ENCODE results near the gene SNRNP48. TPM values are rescaled to one million over a fixed set of nuclear protein-coding genes. Genes with fewer than 3 reads are reported as not detected.

The SNRNP48 gene
- total RNA-seq, 5 donors from 2014 or later (not counting 1 experiment from before 2014, with no cell fraction given), result 13.6 to 20.0 (median 17.7) TPM

DNA sequence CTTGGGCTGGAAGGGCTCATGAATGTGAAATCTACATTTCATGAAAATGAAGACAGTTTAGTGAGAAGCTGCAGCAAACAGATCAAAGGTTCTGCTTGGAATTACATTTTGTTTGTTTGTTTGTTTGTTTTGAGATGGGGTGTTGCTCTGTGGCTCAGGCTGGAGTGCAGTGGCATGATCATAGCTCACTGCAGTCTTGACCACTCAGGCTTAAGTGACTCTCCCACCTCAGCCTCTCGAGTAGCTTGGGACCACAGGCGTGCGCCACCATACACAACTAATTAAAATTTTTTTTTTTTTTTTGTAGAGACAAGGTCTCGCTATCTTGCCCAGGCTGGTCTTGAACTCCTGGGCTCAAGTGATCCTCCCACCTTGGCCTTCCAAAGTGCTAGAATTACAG, 42.7 kb upstream of the SNRNP48 start:
- ATAC-seq (replicated peaks in 1 of 4), result no peak
- Histone ChIP-seq H3K27ac (ENCODE audit: low read length) (no peak overlapping the region), H3K4me3 (ENCODE audit: control insufficient read depth in 1 of 2, extremely low read depth in 1 of 2, low read length in 1 of 2) (no peak overlapping the region), H3K9me3 (no peaks in the 10 kb centered on the region), H3K4me1 (ENCODE audit: control insufficient read depth in 1 of 2, extremely low read depth in 1 of 2, insufficient read depth in 2 of 2, low read length in 2 of 2) (peaks cover under 1 to 8% of the 10 kb centered on the region in 2 experiments), H3K36me3 (ENCODE audit: control insufficient read depth in 2 of 2, extremely low read depth in 1 of 2, insufficient read depth in 1 of 2, low read length in 1 of 2) (no peaks in the 10 kb centered on the region), H3K27me3 (replicated peaks in 1 of 2; ENCODE audit: control insufficient read depth in 2 of 2, extremely low read depth in 1 of 2, insufficient read depth in 2 of 2, low read length in 1 of 2) (peaks cover 12 to 36% of the 10 kb centered on the region in 2 experiments)
- WGBS (ENCODE audit: insufficient coverage), result no CpG with 5 or more reads among the region's 4 CpGs
- POLR2A ChIA-PET, result no interaction called here
- Mint-ChIP-seq H3K4me1 (peaks cover 0 to 4% (median 4%) of the 10 kb centered on the region in 3 donors), H3K27me3 (peaks cover 41 to 55% of the 10 kb centered on the region in 2 donors), H3K36me3 (no peaks in the 10 kb centered on the region), H3K27ac (no peak overlapping the region), H3K9me3 (no peaks in the 10 kb centered on the region), H3K4me3 (no peak overlapping the region)
- no peak for DNase-seq
- CTCF ChIA-PET, result no interaction called here

DNA sequence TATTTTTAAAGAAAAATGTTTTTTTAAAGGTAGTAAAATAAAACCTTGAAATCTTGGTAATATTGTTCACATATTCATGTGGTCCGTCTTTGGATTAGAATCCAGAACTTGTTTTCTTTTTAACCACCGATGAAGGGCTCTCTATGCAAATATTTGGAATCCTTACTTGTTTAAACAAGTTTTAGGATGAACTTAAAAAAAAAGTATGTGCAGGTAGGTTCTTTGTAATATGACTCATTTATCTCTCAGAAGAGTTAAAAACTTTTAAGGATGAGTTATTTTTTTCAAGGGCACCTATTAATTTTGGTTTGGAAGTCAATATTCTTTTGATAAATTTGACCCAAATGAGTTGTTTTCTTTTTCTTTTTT, 39.6 kb upstream of the SNRNP48 start:
- Mint-ChIP-seq H3K36me3 (no peaks in the 10 kb centered on the region), H3K27ac (no peak overlapping the region), H3K4me3 (no peak overlapping the region), H3K9me3 (no peaks in the 10 kb centered on the region), H3K4me1 (no peaks in the 10 kb centered on the region), H3K27me3 (peaks cover 42 to 50% of the 10 kb centered on the region in 2 donors)
- H3K36me3 ChIP-seq (ENCODE audit: control insufficient read depth in 2 of 2, extremely low read depth in 1 of 2, insufficient read depth in 1 of 2, low read length in 1 of 2), result no peaks in the 10 kb centered on the region
- POLR2A ChIA-PET, result no interaction called here
- ATAC-seq (replicated peaks in 1 of 4) (no peak), DNase-seq (no peak)
- WGBS (ENCODE audit: insufficient coverage), result no CpG with 5 or more reads among the region's 2 CpGs
- H3K9me3 ChIP-seq, result no peaks in the 10 kb centered on the region
- H3K4me3 ChIP-seq (ENCODE audit: control insufficient read depth in 1 of 2, extremely low read depth in 1 of 2, low read length in 1 of 2), result no peak overlapping the region
- H3K27ac ChIP-seq (ENCODE audit: low read length), result no peak overlapping the region
- H3K27me3 ChIP-seq (replicated peaks in 1 of 2; ENCODE audit: control insufficient read depth in 2 of 2, extremely low read depth in 1 of 2, insufficient read depth in 2 of 2, low read length in 1 of 2), result peaks cover 10 to 25% of the 10 kb centered on the region in 2 experiments
- CTCF ChIA-PET, result no interaction called here
- no peaks in the 10 kb centered on the region for H3K4me1 ChIP-seq (ENCODE audit: control insufficient read depth in 1 of 2, extremely low read depth in 1 of 2, insufficient read depth in 2 of 2, low read length in 2 of 2)

DNA sequence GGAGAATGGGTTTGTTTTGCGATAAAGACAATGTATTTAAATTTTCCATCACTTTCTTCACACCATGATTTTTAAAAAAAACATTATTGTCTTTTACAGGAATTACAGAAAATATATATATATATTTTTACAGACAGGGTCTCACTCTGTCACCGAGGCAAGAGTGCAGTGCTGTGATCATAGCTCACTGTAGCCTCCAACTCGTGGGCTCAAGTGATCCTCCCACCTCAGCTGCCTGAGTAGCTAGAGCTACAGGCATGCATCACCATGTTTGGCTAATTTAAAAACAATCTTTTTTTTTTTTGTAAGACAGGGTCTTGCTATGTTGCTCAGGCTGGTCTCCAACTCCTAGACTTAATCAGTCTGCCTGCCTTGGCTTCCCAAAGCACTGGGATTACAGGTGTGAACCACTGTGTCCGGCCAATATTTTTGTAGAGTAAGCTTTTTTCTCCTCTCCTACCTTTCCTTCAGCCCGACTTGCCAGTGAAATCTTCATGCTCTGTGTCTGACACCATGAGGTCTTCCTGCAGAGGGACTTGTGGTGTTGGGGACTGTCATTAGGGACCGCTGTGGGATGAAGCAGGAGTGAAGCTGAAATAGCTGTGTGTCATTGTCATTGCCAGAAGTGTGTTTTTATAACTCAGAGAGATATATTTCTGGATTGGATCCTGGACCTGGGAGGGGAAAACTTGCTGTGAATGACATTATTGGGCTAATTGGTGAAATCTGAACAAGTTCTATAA, 35.3 kb upstream of the SNRNP48 start:
- Mint-ChIP-seq H3K9me3 (no peaks in the 10 kb centered on the region), H3K4me1 (no peaks in the 10 kb centered on the region), H3K27ac (no peak overlapping the region), H3K36me3 (no peaks in the 10 kb centered on the region), H3K27me3 (peaks cover 39% of the 10 kb centered on the region in 2 donors), H3K4me3 (no peak overlapping the region)
- Histone ChIP-seq H3K4me1 (ENCODE audit: control insufficient read depth in 1 of 2, extremely low read depth in 1 of 2, insufficient read depth in 2 of 2, low read length in 2 of 2) (no peaks in the 10 kb centered on the region), H3K27ac (ENCODE audit: low read length) (no peak overlapping the region), H3K4me3 (ENCODE audit: control insufficient read depth in 1 of 2, extremely low read depth in 1 of 2, low read length in 1 of 2) (no peak overlapping the region), H3K9me3 (no peaks in the 10 kb centered on the region), H3K36me3 (ENCODE audit: control insufficient read depth in 2 of 2, extremely low read depth in 1 of 2, insufficient read depth in 1 of 2, low read length in 1 of 2) (no peaks in the 10 kb centered on the region), H3K27me3 (replicated peaks in 1 of 2; ENCODE audit: control insufficient read depth in 2 of 2, extremely low read depth in 1 of 2, insufficient read depth in 2 of 2, low read length in 1 of 2) (peaks cover 8 to 21% of the 10 kb centered on the region in 2 experiments)
- DNase-seq, result no peak
- ChIA-PET POLR2A (no interaction called here), CTCF (no interaction called here)
- WGBS (ENCODE audit: insufficient coverage), result 47% methylated on average over 3 of the region's 6 CpGs
- ATAC-seq (replicated peaks in 1 of 4), result no peak

- no peak overlapping the region for H3K27ac Mint-ChIP-seq
- H3K27me3 Mint-ChIP-seq, result peaks cover 42 to 44% of the 10 kb centered on the region in 2 donors
- CTCF ChIA-PET, result no interaction called here
- POLR2A ChIA-PET, result interaction anchor here in 1 of 2 donors (0.6 kb wide), 1 partner anchor 51 kb away, joined by 3 read pairs; no protein-coding TSS in a partner anchor
- no peak for DNase-seq
- WGBS (ENCODE audit: insufficient coverage), result 72% methylated on average over 6 of the region's 11 CpGs
- Histone ChIP-seq H3K4me1 (ENCODE audit: control insufficient read depth in 1 of 2, extremely low read depth in 1 of 2, insufficient read depth in 2 of 2, low read length in 2 of 2) (no peaks in the 10 kb centered on the region), H3K27me3 (replicated peaks in 1 of 2; ENCODE audit: control insufficient read depth in 2 of 2, extremely low read depth in 1 of 2, insufficient read depth in 2 of 2, low read length in 1 of 2) (peaks cover 8 to 17% of the 10 kb centered on the region in 2 experiments), H3K27ac (ENCODE audit: low read length) (no peak overlapping the region), H3K4me3 (ENCODE audit: control insufficient read depth in 1 of 2, extremely low read depth in 1 of 2, low read length in 1 of 2) (no peak overlapping the region), H3K9me3 (no peaks in the 10 kb centered on the region), H3K36me3 (ENCODE audit: control insufficient read depth in 2 of 2, extremely low read depth in 1 of 2, insufficient read depth in 1 of 2, low read length in 1 of 2) (no peaks in the 10 kb centered on the region)
- H3K36me3 Mint-ChIP-seq, result no peaks in the 10 kb centered on the region
- no peaks in the 10 kb centered on the region for H3K9me3 Mint-ChIP-seq
- no peak overlapping the region for H3K4me3 Mint-ChIP-seq
- no peak for ATAC-seq (replicated peaks in 1 of 4)
- no peaks in the 10 kb centered on the region for H3K4me1 Mint-ChIP-seq
Measured at GRCh38 chr6:7555671-7556070, 34.3 kb upstream of the SNRNP48 start.

- ChIA-PET CTCF (no interaction called here), POLR2A (no interaction called here)
- H3K4me1 ChIP-seq (ENCODE audit: control insufficient read depth in 1 of 2, extremely low read depth in 1 of 2, insufficient read depth in 2 of 2, low read length in 2 of 2), result no peaks in the 10 kb centered on the region
- peaks cover 8 to 17% of the 10 kb centered on the region in 2 experiments for H3K27me3 ChIP-seq (replicated peaks in 1 of 2; ENCODE audit: control insufficient read depth in 2 of 2, extremely low read depth in 1 of 2, insufficient read depth in 2 of 2, low read length in 1 of 2)
- no peak overlapping the region for H3K27ac ChIP-seq (ENCODE audit: low read length)
- H3K36me3 ChIP-seq (ENCODE audit: control insufficient read depth in 2 of 2, extremely low read depth in 1 of 2, insufficient read depth in 1 of 2, low read length in 1 of 2), result no peaks in the 10 kb centered on the region
- no peak for ATAC-seq (replicated peaks in 1 of 4)
- Mint-ChIP-seq H3K4me1 (no peaks in the 10 kb centered on the region), H3K27ac (no peak overlapping the region), H3K27me3 (peaks cover 46 to 50% of the 10 kb centered on the region in 2 donors), H3K4me3 (no peak overlapping the region), H3K36me3 (no peaks in the 10 kb centered on the region), H3K9me3 (no peaks in the 10 kb centered on the region)
- no peak overlapping the region for H3K4me3 ChIP-seq (ENCODE audit: control insufficient read depth in 1 of 2, extremely low read depth in 1 of 2, low read length in 1 of 2)
- 88% methylated on average over 7 of the region's 12 CpGs for WGBS (ENCODE audit: insufficient coverage)
- no peaks in the 10 kb centered on the region for H3K9me3 ChIP-seq
- DNase-seq, result no peak
Measured at GRCh38 chr6:7556394-7557106, 33.4 kb upstream of the SNRNP48 start.

GRCh38 chr6:7557652-7558051, 32.3 kb upstream of the SNRNP48 start:
- Mint-ChIP-seq H3K4me3 (no peak overlapping the region), H3K4me1 (no peaks in the 10 kb centered on the region), H3K9me3 (no peaks in the 10 kb centered on the region), H3K27me3 (peaks cover 47 to 50% of the 10 kb centered on the region in 2 donors), H3K36me3 (no peaks in the 10 kb centered on the region), H3K27ac (no peak overlapping the region)
- ChIA-PET CTCF (no interaction called here), POLR2A (no interaction called here)
- no peaks in the 10 kb centered on the region for H3K36me3 ChIP-seq (ENCODE audit: control insufficient read depth in 2 of 2, extremely low read depth in 1 of 2, insufficient read depth in 1 of 2, low read length in 1 of 2)
- ATAC-seq (replicated peaks in 1 of 4) (no peak), DNase-seq (no peak)
- WGBS (ENCODE audit: insufficient coverage), result 83% methylated on average over 1 of the region's 2 CpGs
- H3K9me3 ChIP-seq, result no peaks in the 10 kb centered on the region
- peaks cover 8 to 17% of the 10 kb centered on the region in 2 experiments for H3K27me3 ChIP-seq (replicated peaks in 1 of 2; ENCODE audit: control insufficient read depth in 2 of 2, extremely low read depth in 1 of 2, insufficient read depth in 2 of 2, low read length in 1 of 2)
- H3K4me1 ChIP-seq (ENCODE audit: control insufficient read depth in 1 of 2, extremely low read depth in 1 of 2, insufficient read depth in 2 of 2, low read length in 2 of 2), result no peaks in the 10 kb centered on the region
- H3K27ac ChIP-seq (ENCODE audit: low read length), result no peak overlapping the region
- H3K4me3 ChIP-seq (ENCODE audit: control insufficient read depth in 1 of 2, extremely low read depth in 1 of 2, low read length in 1 of 2), result no peak overlapping the region
